NCI-H774 (cell line): ENCODE data around the gene ONECUT1.

ENCODE experiments used
- DNase-seq: peaks from one replicate; lab custom pipeline; 2025; lab: John Stamatoyannopoulos, UW

The ONECUT1 gene

DNA sequence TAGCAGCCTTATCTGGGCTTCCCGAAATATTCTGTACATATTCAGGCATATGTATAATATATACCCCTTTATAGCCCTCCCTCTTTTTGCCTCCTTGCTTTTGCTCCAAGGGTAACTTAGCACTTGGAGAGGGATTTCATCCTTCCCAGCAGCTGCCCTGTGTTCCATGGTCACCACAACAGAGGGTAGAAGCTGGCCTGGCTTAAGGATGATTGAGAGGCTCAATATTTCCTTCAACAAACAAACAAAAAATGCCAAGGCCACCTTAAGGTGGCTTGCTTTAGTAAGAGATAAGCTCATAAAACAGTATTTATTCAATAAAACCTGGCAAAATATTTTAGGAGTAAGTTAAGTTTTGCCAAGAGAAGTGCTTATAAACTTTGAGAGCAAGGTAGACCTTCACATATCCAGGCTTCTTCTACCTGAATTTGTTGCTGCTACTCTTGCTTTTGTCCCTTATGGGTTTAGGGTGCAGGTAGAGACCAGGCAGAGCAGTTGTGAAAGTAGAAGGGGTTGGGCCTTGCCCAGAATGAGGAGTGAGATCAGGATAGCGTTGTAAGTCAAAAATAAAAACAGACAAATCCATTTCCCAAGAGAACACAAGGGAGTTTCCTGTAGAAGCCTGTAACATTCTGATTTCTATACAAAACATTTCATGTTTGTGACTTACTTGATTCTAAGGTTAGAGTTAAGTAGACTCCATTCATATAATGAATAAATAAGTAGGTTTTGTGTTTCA is 58.2 kb downstream of the ONECUT1 start:
- no peak for DNase-seq

DNA sequence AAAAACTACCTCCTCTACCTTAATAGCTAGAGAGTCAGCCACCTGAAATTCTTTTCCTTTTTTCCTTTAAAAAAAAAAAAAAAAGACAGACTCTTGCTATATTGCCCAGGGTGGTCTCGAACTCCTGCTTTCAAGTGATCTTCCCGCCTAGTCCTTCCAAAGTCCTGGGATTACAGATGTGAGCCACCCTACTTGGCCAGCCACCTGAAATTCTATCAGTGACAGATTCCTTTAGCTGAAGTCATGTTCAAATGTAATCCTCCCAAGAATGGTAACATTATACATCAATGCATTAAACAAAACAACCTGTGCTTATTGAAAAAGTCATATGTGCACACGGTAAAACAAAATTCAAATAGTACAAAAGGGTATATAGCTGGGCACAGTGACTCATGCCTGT is 59.1 kb downstream of the ONECUT1 start:
- no peak for DNase-seq

GRCh38 chr15:52730594-52730993 is 59.5 kb downstream of the ONECUT1 start:
- no peak for DNase-seq

- no peak for DNase-seq
These were observed 60.0 kb downstream of the ONECUT1 start for GRCh38 chr15:52730173-52730572.

- DNase-seq: no peak
These were observed 61.2 kb downstream of the ONECUT1 start for GRCh38 chr15:52728899-52729298.

DNA sequence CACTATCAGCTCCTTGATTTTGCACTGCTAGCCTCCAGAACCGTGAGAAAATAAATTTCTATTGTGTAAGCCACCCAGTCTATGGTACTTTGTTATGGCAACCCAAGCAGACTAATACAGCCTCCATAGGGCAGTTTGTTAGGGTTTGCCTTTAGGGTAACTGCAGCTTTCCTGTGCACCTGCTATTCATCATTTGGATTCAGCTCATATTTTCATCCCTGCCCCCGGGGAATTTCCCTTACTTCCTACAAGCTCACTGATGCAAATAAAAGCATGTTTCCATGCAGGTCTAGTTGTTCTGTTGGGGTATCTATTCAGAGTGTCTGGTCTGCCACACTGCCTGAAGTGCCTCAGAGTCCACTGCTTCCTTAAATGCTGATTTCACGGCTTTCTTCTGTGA is 62.3 kb downstream of the ONECUT1 start:
- no peak for DNase-seq

- DNase-seq: no peak
These were observed 63.9 kb downstream of the ONECUT1 start for GRCh38 chr15:52726195-52726594.

GRCh38 chr15:52718551-52718950 is 71.6 kb downstream of the ONECUT1 start:
- DNase-seq: no peak

DNA sequence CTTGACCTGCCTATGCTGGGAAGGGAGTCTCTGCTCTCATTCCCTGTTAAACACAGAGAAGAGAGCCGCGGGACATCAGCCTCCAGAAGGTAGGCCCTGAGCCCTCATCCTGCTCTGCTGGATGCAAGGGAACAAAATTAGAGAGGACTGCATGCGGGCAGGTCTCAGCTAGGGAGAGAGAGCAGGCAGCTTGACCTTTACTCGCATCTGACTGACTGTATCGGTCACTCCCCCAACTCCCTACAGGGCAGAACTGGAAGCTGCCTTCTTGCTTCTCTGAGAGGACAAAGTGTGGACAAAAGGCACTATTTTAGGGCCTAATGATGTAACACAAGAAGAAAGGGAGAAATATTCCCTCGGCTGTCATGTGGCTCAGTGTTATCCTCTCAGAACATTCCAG is 72.2 kb downstream of the ONECUT1 start:
- no peak for DNase-seq

DNA sequence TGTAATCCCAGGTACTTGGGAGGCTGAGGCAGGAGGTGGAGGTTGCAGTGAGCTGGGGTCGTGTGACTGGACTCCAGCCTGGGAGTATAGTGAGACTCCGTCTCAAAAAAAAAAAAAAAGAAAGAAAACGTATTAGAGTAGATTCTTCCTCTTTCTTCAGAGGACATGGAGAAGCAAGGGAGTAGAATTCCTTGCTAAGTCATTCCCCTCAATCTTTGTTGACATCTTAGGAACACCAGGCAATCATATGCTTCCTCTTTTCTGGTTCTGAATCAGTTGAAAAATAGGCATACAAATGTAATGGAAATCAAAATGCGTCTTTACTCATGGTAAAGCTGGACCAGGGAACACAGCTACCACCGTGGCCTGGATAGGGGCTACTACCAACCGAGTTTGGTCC is 72.7 kb downstream of the ONECUT1 start:
- no peak for DNase-seq

DNA sequence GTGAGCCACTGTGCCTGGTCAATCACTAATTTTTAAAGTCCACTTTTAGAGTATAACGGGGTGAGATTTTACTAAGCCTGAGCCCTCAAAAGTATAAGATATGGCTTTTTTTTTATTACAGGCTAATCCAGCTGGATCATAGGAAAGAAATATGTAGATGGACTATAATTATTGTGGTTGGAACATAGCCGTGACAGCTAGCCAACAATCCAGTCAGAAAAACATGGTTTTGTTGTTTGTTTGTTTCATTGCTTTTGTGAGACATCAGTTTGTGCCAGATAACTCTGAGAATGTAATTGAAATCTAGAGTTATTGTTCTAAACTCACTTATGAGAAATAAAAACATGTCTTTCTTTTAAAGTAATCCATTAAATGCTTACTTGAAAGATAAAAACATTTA is 73.6 kb downstream of the ONECUT1 start:
- no peak for DNase-seq

GRCh38 chr15:52715411-52715810 is 74.7 kb downstream of the ONECUT1 start:
- DNase-seq: no peak

DNA sequence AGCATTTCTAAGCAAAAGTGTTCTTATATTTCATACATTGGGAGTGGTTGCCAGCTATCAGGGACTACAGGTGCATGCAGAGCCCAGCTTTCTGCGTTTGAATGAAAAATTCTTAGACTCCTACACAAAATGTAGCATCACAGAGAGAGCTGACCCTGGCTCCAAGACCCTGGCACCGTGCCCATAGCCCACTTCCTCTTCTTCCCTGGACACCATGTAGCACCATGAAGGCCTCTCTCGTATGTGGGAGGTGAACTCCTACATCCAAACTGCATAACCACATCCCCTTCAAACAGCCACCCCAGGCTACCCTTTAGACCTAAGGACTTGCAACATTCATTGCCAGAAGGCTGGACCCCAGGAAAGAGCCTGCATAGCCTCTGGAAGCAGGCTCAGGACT is 75.2 kb downstream of the ONECUT1 start:
- no peak for DNase-seq

DNA sequence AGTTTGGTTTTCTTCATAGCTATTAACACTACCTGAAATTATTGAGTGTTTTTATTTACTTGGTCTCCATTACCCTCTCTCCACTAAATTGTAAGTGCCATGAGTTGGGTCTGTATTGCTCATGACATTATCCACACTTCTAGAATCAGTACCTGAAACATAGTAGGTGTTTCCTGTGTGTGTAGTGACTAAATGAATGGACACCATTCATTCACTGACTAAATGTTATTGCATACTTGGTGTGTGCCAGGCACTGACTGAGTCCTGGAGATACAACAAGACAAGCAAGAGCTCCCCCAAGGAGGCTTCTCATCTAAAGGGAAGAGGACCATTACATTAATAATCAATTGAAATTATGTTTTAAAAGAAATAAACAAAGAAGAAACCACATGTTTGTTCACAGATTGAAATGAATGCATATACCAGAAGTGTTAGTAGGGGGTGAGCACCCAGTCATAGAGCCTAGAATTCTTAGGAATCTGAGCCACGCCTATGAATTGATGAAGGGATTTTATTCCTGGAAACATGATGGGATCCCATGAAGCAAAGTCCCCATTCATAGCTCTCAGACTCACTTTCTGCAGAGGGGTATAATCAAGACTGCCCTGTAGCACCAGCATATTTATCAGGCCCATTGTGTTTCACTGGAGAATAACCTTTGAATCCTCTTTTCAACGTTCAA is 79.3 kb downstream of the ONECUT1 start:
- DNase-seq: no peak

- no peak for DNase-seq
These were observed 80.0 kb downstream of the ONECUT1 start for GRCh38 chr15:52710050-52710707.

GRCh38 chr15:52709187-52709981 is 80.8 kb downstream of the ONECUT1 start:
- DNase-seq: no peak
